WTC11 (cell line): ENCODE results near the gene DBX1.

Source experiments
- ATF3 ChIP-seq: sonication (generic); formaldehyde crosslinking; conservative IDR thresholded peaks from 2 replicates; pipeline ENCODE4 v1.8.1; 2022; ENCODE audit warnings: mild to moderate bottlenecking, missing genetic modification reagents
- CBFB ChIP-seq: sonication (generic); formaldehyde crosslinking; IDR thresholded peaks from 2 replicates; pipeline ENCODE4 v1.8.1; 2022; ENCODE audit warnings: mild to moderate bottlenecking, low read depth, missing genetic modification reagents
- CTCF ChIP-seq: fragments of 200-600 bp; IDR thresholded peaks from 2 replicates; pipeline ENCODE4 v1.8.0; 2022; ENCODE audit warnings: antibody characterized with exemption
- ELF4 ChIP-seq: sonication (generic); formaldehyde crosslinking; IDR thresholded peaks from 2 replicates; pipeline ENCODE4 v1.8.1; 2022; ENCODE audit warnings: low read depth, mild to moderate bottlenecking, moderate library complexity, missing genetic modification reagents
- MXD4 ChIP-seq: fragments of 250-450 bp; sonication (Bioruptor Pico); IDR thresholded peaks from 2 replicates; pipeline ENCODE4 v1.8.0; 2021; ENCODE audit warnings: mild to moderate bottlenecking, moderate library complexity, borderline replicate concordance
- SMAD4 ChIP-seq: sonication (generic); formaldehyde crosslinking; IDR thresholded peaks from 2 replicates; pipeline ENCODE4 v1.8.0; 2022; ENCODE audit warnings: mild to moderate bottlenecking, missing genetic modification reagents
- TCF7 ChIP-seq: sonication (generic); formaldehyde crosslinking; IDR thresholded peaks from 2 replicates; pipeline ENCODE4 v1.8.0; 2022; ENCODE audit warnings: mild to moderate bottlenecking, low read depth, missing genetic modification reagents, moderate library complexity
- TEAD1 ChIP-seq: sonication (generic); formaldehyde crosslinking; IDR thresholded peaks from 2 replicates; pipeline ENCODE4 v1.8.0; 2022; ENCODE audit warnings: mild to moderate bottlenecking, missing genetic modification reagents
- ZNF121 ChIP-seq: sonication (generic); formaldehyde crosslinking; IDR thresholded peaks from 2 replicates; pipeline ENCODE4 v1.8.0; 2023; ENCODE audit warnings: missing genetic modification reagents
- ZNF416 ChIP-seq: fragments of 250-450 bp; sonication (Bioruptor Pico); IDR thresholded peaks from 2 replicates; pipeline ENCODE4 v1.9.0; 2021; ENCODE audit warnings: mild to moderate bottlenecking, inconsistent platforms
- TF ChIP-seq, protein P1 (sequence below): sonication (generic); formaldehyde crosslinking; IDR thresholded peaks from 2 replicates; pipeline ENCODE4 v1.8.0; 2022; ENCODE audit warnings: mild to moderate bottlenecking, missing genetic modification reagents
- TF ChIP-seq, protein P2 (sequence below): fragments of 250-450 bp; sonication (Bioruptor Pico); IDR thresholded peaks from 2 replicates; pipeline ENCODE4 v1.9.0; 2021; ENCODE audit warnings: mild to moderate bottlenecking, borderline replicate concordance
- TF ChIP-seq, protein P3 (sequence below): sonication (generic); formaldehyde crosslinking; IDR thresholded peaks from 2 replicates; pipeline ENCODE4 v1.8.0; 2022; ENCODE audit warnings: mild to moderate bottlenecking, missing genetic modification reagents

DNA sequence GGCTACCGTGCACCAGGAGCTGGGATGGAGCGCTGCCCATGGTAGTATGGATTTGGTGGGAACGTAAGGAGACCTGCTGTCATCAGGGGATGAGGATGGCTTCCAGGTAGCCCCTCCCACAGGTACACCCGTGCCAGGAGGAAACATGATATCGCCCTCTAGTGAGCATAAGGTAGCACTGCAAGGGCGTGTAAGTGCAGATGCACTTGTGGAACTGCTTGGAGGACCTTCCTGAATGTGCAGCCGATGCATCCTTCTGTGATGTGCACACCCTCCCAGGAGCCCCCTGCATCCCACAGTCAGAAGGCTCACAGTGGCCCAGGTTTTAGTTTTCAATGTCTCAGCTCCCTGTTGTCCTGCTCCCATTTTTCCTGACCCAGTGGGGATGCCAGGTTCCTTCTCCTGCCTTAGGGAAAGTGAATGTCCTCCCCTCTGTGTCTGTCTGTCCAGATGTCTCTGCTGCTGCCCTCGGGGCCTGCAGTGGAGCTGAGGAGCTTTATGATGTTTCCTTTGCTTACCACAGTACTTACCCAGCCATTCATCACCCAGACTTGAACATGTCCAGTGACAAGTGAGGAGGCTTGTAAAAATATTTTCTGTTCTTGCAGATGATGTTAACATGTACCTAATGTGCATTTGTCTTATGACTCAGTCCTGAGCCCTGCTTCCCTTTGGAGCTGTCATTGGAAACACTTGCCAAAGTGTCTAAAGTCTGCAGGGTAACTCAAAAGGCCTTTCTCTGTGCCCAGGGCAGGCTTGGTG is 49.2 kb downstream of the DBX1 start:
- TF ChIP-seq ATF3 (no peak), CTCF (peak; percentile 98), ZNF121 (CRISPR knock-in tag) (no peak), ZNF416 (CRISPR knock-in tag) (no peak), CBFB (CRISPR knock-in tag) (no peak), MXD4 (CRISPR knock-in tag) (no peak), TCF7 (no peak), TEAD1 (CRISPR knock-in tag) (no peak), SMAD4 (no peak), ELF4 (no peak)
- TF ChIP-seq, protein P1, sequence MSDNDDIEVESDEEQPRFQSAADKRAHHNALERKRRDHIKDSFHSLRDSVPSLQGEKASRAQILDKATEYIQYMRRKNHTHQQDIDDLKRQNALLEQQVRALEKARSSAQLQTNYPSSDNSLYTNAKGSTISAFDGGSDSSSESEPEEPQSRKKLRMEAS (CRISPR knock-in tag), result no peak
- TF ChIP-seq, protein P2, sequence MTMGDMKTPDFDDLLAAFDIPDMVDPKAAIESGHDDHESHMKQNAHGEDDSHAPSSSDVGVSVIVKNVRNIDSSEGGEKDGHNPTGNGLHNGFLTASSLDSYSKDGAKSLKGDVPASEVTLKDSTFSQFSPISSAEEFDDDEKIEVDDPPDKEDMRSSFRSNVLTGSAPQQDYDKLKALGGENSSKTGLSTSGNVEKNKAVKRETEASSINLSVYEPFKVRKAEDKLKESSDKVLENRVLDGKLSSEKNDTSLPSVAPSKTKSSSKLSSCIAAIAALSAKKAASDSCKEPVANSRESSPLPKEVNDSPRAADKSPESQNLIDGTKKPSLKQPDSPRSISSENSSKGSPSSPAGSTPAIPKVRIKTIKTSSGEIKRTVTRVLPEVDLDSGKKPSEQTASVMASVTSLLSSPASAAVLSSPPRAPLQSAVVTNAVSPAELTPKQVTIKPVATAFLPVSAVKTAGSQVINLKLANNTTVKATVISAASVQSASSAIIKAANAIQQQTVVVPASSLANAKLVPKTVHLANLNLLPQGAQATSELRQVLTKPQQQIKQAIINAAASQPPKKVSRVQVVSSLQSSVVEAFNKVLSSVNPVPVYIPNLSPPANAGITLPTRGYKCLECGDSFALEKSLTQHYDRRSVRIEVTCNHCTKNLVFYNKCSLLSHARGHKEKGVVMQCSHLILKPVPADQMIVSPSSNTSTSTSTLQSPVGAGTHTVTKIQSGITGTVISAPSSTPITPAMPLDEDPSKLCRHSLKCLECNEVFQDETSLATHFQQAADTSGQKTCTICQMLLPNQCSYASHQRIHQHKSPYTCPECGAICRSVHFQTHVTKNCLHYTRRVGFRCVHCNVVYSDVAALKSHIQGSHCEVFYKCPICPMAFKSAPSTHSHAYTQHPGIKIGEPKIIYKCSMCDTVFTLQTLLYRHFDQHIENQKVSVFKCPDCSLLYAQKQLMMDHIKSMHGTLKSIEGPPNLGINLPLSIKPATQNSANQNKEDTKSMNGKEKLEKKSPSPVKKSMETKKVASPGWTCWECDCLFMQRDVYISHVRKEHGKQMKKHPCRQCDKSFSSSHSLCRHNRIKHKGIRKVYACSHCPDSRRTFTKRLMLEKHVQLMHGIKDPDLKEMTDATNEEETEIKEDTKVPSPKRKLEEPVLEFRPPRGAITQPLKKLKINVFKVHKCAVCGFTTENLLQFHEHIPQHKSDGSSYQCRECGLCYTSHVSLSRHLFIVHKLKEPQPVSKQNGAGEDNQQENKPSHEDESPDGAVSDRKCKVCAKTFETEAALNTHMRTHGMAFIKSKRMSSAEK (CRISPR knock-in tag), result no peak
- TF ChIP-seq, protein P3, sequence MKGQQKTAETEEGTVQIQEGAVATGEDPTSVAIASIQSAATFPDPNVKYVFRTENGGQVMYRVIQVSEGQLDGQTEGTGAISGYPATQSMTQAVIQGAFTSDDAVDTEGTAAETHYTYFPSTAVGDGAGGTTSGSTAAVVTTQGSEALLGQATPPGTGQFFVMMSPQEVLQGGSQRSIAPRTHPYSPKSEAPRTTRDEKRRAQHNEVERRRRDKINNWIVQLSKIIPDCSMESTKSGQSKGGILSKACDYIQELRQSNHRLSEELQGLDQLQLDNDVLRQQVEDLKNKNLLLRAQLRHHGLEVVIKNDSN (CRISPR knock-in tag), result no peak
